ENCODE data around the gene NEO1. TPM values are rescaled to one million over a fixed set of nuclear protein-coding genes. Genes with fewer than 3 reads are reported as not detected.

The NEO1 gene
- polyA plus RNA-seq, 1 donor (not counting 4 experiments of a cell fraction or from before 2014, with no cell fraction given): 4.4 TPM

- H3K4me2 ChIP-seq (ENCODE audit: control insufficient read depth, extremely low read depth, insufficient read depth, low read depth, low read length): no peak overlapping the region
- H3K4me3 ChIP-seq (ENCODE audit: control insufficient read depth in 2 of 3, extremely low read depth in 1 of 3, insufficient read depth in 2 of 3, low read depth in 1 of 3, low read length in 3 of 3): no peak overlapping the region
- dilution Hi-C loops (cut with MboI; ENCODE audit: extremely low pct_ligation_motif_present, low sequenced_read_pairs): no loop called here
Observed at GRCh38 chr15:73190189-73190601, 137.9 kb downstream of the NEO1 start.

GRCh38 chr15:73195166-73195565, 142.9 kb downstream of the NEO1 start:
- FAIRE-seq (no peak), DNase-seq (ENCODE audit: low read depth, low spot score) (no peak)
- H3K9ac ChIP-seq (ENCODE audit: control insufficient read depth, extremely low read depth, insufficient read depth, low read length): no peak overlapping the region
- H3K27ac ChIP-seq (ENCODE audit: control insufficient read depth, insufficient read depth, low read length): no peak overlapping the region
- TF ChIP-seq CTCF (optimal IDR thresholded peaks at IDR 0.05 in 1 of 3, IDR thresholded peaks at IDR 0.05 in 1 of 3, conservative IDR thresholded peaks at IDR 0.05 in 1 of 3; ENCODE audit: extremely low read depth in 1 of 3, insufficient read depth in 2 of 3, low read length in 3 of 3) (no peak), EZH2 (IDR thresholded peaks at IDR 0.05; ENCODE audit: low read length) (no peak)
- H3K4me3 ChIP-seq (ENCODE audit: control insufficient read depth in 2 of 3, extremely low read depth in 1 of 3, insufficient read depth in 2 of 3, low read depth in 1 of 3, low read length in 3 of 3): no peak overlapping the region
- H3K9me1 ChIP-seq (ENCODE audit: control insufficient read depth, extremely low read depth, insufficient read depth, low read length): no peaks in the 10 kb centered on the region
- dilution Hi-C loops (cut with MboI; ENCODE audit: extremely low pct_ligation_motif_present, low sequenced_read_pairs): no loop called here
- peaks cover 5% of the 10 kb centered on the region for H3K4me1 ChIP-seq (ENCODE audit: control insufficient read depth, extremely low read depth, insufficient read depth, low read length)
- H3K27me3 ChIP-seq (ENCODE audit: control insufficient read depth, extremely low read depth, insufficient read depth, low read length): no peaks in the 10 kb centered on the region
- H3K79me2 ChIP-seq (ENCODE audit: control insufficient read depth, insufficient read depth, low read length): no peaks in the 10 kb centered on the region
- no peak overlapping the region for H2AFZ ChIP-seq (ENCODE audit: control insufficient read depth, low read length)
- H3K36me3 ChIP-seq (ENCODE audit: control insufficient read depth in 2 of 2, extremely low read depth in 1 of 2, insufficient read depth in 2 of 2, low read length in 2 of 2): no peaks in the 10 kb centered on the region
- no peak overlapping the region for H3K4me2 ChIP-seq (ENCODE audit: control insufficient read depth, extremely low read depth, insufficient read depth, low read depth, low read length)
- no peaks in the 10 kb centered on the region for H4K20me1 ChIP-seq (ENCODE audit: control insufficient read depth, extremely low read depth, insufficient read depth, low read length)
- H3K9me3 ChIP-seq (ENCODE audit: control insufficient read depth, low read depth, low read length): no peaks in the 10 kb centered on the region

More at GRCh38 chr15:73190189-73190601, 137.9 kb downstream of the NEO1 start:
- no peaks in the 10 kb centered on the region for H3K79me2 ChIP-seq (ENCODE audit: control insufficient read depth, insufficient read depth, low read length)
- TF ChIP-seq CTCF (optimal IDR thresholded peaks at IDR 0.05 in 1 of 3, IDR thresholded peaks at IDR 0.05 in 1 of 3, conservative IDR thresholded peaks at IDR 0.05 in 1 of 3; ENCODE audit: extremely low read depth in 1 of 3, insufficient read depth in 2 of 3, low read length in 3 of 3) (no peak), EZH2 (IDR thresholded peaks at IDR 0.05; ENCODE audit: low read length) (no peak)
- H3K27me3 ChIP-seq (ENCODE audit: control insufficient read depth, extremely low read depth, insufficient read depth, low read length): no peaks in the 10 kb centered on the region
- H3K27ac ChIP-seq (ENCODE audit: control insufficient read depth, insufficient read depth, low read length): no peak overlapping the region
- no peak overlapping the region for H2AFZ ChIP-seq (ENCODE audit: control insufficient read depth, low read length)
- H3K9me3 ChIP-seq (ENCODE audit: control insufficient read depth, low read depth, low read length): no peaks in the 10 kb centered on the region
- no peak for FAIRE-seq
- H4K20me1 ChIP-seq (ENCODE audit: control insufficient read depth, extremely low read depth, insufficient read depth, low read length): no peaks in the 10 kb centered on the region
- peaks cover 5% of the 10 kb centered on the region for H3K4me1 ChIP-seq (ENCODE audit: control insufficient read depth, extremely low read depth, insufficient read depth, low read length)
- H3K9me1 ChIP-seq (ENCODE audit: control insufficient read depth, extremely low read depth, insufficient read depth, low read length): no peaks in the 10 kb centered on the region
- DNase-seq (ENCODE audit: low read depth, low spot score): no peak
- no peak overlapping the region for H3K9ac ChIP-seq (ENCODE audit: control insufficient read depth, extremely low read depth, insufficient read depth, low read length)
- H3K36me3 ChIP-seq (ENCODE audit: control insufficient read depth in 2 of 2, extremely low read depth in 1 of 2, insufficient read depth in 2 of 2, low read length in 2 of 2): no peaks in the 10 kb centered on the region

All from keratinocyte (primary cell).